ENCODE measurements around the gene TBC1D16.

The TBC1D16 gene

GRCh38 chr17:79988185-79988971 is 47.3 kb downstream of the TBC1D16 start:
- DNase-seq (ENCODE audit: low read depth in 2 of 2): no peak

DNA sequence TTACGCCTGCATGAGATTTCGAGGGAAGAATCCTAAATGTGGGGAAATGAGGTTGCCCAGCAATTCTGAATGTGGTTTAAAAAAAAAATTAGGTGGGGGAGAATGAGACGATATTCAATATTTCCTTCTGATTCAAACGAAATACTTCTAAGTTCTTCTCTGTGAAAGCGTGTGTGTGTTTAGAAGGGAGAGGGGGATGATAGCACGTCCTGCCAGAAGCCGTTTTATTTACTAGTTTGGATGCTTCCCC is 47.8 kb downstream of the TBC1D16 start:
- DNase-seq (ENCODE audit: low read depth in 2 of 2): no peak

DNA sequence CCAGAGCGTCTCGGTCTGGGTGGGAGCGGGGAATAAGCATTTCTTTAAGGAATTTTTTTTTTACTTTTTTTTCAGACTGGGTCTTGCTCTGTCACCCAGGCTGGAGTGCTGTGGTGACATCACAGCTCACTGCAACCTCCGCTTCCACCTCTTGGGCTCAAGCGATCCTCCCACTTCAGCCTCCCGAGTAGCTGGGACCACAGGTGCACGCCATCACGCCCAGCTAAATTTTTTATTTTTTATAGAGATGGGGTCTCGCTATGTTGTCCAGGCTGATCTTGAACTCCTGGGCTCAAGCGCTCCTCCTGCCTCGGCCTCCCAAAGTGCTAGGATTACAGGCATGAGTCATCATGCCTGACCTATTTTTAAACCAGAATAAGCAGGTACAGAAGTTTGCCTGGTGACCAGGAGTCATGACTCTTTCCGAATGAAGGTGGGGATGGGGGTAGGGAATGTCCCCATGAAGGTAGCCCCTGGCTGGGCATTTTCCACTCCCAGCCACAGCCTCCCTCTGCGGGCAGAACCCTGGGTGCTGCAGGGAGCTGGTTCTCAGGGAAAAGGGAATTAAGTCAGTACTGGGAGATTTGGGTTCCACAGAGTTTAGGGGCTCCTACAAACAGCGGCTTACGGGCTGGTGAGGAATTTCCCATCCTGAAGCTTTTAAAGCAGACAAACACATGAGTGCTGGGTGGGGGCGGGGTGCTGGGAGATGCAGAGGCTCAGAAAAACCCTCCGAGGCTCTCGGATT is 48.3 kb downstream of the TBC1D16 start:
- no peak for DNase-seq (ENCODE audit: low read depth in 2 of 2)

DNA sequence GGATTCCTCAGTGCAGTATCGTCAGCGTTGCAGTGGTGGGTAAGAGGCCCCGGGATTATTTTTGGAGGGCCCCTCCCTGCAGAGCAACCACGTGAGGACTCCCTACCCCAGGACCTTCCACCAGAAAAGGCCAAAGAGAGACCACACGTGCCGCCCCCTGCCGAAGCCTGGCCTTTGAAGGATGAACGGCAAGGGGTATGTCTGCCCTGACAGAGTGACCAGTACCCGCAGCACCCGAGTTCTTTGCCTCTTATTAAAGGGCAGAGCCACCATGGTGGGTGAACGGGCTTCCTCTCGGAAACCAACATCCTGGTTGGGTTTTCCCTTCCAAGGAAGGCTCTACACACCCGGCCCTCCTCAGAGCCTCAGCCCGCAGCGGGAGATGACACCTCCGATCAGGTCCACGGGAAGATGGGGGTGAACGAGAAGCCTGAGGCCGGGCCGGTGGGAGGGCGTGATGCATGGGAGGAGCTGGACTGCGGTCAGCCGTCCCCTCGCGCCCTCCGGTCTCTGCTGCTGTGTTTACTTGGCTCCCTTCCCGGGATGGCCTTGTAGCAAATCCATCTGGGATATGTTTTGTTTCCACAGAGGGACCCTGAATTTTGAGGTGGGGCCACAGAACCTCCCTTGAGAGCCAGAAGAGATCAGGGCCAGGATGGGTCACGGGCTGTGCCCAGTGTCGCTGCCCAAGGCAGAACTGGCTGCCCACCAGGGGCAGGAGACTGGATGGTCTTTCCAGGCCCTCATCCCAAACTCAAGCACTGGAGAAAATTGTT is 49.1 kb downstream of the TBC1D16 start:
- no peak for DNase-seq (ENCODE audit: low read depth in 2 of 2)

DNA sequence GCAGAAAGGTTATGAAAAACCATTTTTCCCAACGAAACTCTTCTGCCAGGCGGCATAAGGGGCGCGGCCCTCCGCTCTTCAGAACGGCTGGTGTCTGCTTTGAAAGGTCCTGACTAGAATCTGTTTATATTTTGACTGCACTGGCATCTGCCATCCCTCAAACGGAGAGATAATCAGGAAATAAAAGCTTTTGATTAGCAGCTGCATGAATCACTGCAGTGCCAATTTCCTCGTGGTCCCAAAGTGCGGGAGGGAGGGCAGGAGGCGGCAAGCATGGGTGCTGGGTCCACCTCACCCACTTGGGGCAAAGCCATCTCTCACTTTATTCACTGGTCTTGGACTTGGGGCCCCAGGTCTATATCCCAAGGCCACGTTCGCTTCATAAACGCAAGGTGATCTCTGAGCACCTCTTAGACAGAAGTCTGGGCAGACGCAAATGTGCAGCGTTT is 49.7 kb downstream of the TBC1D16 start:
- no peak for DNase-seq (ENCODE audit: low read depth in 2 of 2)

GRCh38 chr17:79985361-79985942 is 50.2 kb downstream of the TBC1D16 start:
- DNase-seq (ENCODE audit: low read depth in 2 of 2): no peak

DNA sequence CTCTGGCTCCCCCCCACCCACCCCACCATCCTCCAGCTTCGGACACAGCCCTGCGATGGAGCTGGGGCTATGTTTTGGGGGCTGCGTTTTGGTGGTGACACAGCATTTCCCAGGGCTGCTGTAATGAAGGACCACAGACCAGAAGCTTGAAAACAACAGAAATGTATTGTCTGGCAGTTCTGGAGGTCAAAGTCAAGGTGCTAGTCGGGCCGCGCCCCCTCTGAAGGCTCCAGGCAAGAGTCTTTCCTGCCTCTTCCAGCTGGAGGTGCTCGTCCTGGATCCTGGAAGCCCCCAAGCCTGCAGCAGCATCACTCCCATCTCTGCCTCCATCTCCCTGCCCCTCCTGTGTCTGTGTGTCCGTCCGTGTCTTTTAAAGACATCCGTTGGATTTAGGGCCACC is 50.8 kb downstream of the TBC1D16 start:
- DNase-seq (ENCODE audit: low read depth in 2 of 2): no peak

DNA sequence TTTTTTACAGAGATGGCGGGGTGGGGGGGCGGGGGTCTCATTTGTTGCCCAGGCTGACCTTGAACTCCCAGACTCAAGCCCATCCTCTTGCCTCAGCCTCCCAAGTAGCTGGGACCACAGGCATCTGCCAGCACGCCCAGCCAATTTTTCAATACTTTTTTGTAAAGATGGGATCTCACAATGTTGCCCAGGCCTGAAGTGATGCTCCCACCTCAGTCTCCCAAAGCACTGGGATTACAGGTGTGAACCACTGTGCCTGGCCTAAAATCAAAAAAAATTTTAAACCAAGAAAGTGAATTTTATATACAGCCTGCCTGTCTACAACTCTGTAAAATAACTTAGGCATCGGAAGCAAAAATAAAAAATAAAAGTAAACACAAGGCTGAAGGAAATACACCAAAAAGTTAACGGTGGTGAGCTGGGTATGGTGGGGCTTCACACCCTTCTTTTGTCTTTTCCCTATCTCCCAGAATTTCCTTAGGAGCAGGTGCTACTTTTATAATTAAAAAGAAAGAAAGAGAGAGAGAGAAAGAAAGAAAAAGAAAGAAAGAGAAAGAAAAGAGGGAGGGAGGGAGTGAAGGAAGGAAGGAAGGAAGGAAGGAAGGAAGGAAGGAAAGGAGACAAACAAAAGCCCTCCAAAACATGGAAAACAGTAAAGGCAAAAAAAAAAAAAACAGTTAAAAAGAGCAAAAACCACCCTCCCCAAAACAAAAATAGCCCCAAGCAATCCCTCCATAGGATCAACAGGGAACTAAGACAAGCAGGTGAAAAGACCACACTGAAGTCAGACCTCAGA is 51.4 kb downstream of the TBC1D16 start:
- DNase-seq (ENCODE audit: low read depth in 2 of 2): no peak

DNA sequence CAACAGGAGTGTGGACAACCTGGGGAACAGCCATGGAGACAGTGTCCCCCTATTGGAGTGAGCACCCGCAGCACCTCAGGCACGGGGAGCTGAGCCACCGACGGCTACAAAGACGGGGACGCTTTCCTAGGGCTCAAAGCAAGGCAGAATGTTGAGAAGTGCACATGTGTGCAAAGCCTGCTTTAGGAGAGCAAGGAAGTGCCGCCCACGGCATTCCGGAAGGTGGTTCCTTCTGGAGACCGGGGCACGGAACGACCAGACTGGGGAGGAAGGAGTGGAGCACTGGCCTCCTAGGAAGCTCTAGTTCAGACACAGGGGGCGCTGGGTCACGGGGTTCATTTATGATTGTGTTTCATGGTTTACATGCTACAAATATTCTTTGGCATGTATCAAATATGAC is 52.2 kb downstream of the TBC1D16 start:
- no peak for DNase-seq (ENCODE audit: low read depth in 2 of 2)

GRCh38 chr17:79982986-79983385 is 52.7 kb downstream of the TBC1D16 start:
- no peak for DNase-seq (ENCODE audit: low read depth in 2 of 2)

DNA sequence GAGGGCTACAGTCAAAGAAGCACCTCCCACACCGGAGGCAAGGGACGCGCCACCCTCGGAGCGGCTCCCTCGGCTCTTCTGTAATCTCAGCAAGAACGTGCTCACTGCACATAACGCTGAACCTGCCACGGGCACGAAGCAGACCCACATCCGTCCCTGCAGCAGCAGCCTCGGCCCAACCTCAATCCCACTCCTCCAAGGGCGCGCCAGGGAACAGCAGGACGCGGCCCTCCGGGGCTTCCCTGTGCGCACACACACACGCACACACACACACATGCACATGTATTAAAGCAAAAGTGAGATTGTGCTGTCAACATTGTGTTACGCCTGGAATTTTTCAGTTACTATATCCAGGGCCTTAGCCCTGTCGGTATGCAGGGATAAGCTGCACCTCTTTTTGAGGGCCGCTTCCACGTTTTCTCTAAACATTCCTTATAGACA is 54.0 kb downstream of the TBC1D16 start:
- DNase-seq (ENCODE audit: low read depth in 2 of 2): no peak

DNA sequence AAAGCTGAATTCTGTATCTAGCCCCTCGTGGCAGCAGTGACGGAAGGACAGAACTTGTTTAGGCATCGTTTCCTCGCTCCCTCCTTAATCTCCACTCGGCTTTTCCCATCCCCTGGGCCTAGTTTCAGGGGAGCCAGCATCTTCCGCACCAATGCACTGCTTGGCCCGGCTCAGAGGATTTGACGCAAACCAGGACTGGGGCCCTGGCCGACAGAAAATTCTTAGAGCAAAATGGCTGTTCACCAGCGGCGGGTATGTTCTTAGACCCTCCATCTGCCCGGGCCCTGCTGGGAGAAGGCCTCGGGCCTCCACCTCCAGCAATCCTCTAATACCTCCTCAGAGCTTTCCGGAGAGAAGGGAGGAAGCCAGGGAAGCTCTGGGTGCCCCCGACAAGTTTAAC is 54.6 kb downstream of the TBC1D16 start:
- no peak for DNase-seq (ENCODE audit: low read depth in 2 of 2)

GRCh38 chr17:79980246-79981043 is 55.2 kb downstream of the TBC1D16 start:
- DNase-seq (ENCODE audit: low read depth in 2 of 2): no peak

DNA sequence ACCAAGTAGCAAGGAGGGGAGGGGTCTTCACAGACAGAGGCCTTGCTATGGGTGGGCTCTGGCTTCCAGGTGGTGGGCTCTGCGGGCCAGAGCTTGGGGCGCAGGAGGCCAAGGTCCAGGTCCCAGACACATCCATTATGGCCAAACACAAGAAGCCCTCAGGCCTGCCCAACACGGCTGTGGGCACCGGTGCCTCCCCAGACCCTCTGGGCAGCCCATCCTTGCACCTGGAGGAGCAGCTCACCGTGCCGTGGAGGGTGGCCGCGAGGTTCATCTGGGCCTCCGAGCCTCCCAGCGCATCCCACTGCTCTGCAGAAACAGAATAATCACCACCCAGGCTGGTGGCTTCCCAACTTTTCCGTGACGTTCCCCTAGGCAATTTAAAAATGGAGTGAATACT is 55.9 kb downstream of the TBC1D16 start:
- no peak for DNase-seq (ENCODE audit: low read depth in 2 of 2)

GRCh38 chr17:79979221-79979741 is 56.4 kb downstream of the TBC1D16 start:
- DNase-seq (ENCODE audit: low read depth in 2 of 2): no peak

DNA sequence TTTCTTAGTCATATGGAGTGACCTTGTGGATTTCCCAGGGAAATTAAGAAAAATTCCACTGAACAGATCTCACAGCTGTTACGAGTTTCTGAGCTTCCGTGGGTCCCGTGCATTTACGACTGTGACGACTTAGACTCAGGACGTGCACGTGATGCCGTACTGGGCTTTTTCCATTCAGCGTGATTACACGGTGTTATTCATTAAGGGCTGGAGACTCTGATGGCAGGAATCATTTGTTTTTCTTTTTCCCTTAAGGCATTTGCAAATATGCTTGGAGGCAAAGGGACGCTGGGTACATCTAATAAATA is 57.2 kb downstream of the TBC1D16 start:
- no peak for DNase-seq (ENCODE audit: low read depth in 2 of 2)

DNA sequence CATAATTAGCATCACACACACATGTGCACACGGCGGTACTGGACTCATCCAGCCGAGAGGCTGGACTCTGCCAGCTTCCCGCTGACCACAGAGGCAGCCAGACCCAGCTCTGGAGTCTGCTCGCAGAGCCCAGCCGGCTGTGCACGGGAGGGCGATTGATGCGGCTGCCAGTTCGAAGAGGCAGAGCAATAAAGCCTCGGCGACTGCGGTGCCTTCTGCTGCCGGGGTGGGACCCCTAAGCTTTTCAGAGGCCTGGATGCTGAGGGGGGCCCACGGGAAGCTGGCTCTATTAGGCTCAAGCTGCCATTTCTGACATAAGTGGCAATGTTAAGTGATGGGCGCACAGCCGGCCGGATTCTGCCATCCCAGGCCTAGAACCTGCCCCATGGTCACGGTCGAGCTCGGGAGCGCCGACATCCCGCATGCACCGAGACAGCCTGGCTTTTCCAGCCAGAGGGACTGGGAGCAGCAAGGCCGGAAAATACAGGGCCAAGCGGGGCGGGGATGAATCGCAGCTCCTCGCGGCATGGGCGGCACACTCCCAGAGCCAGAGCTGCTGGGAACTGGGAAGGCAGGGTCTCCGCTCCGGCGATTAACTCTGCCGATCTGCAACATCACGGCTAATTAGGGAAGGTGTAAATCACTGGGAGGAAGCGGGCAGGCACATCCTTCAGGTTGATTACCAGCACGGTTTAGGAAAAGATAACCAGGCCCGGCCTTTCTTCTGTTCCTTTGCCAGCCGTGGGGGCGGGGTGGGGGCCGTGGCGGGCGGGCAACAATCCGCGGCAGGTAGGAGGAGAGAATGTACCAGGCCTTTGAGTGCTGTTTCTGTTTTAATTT is 57.7 kb downstream of the TBC1D16 start:
- no peak for DNase-seq (ENCODE audit: low read depth in 2 of 2)

GRCh38 chr17:79977161-79977631 is 58.5 kb downstream of the TBC1D16 start:
- DNase-seq (ENCODE audit: low read depth in 2 of 2): no peak

- DNase-seq (ENCODE audit: low read depth in 2 of 2): no peak
Measured at GRCh38 chr17:79976451-79976850, 59.2 kb downstream of the TBC1D16 start.

All from stimulated activated CD4-positive, alpha-beta T cell treated with anti-CD3 and anti-CD28 coated beads, Interleukin-4, amount 100 ng/mL, for 48 hours (primary cell).